ENCODE results near the gene NEIL3. TPM values are rescaled to one million over a fixed set of nuclear protein-coding genes. Genes with fewer than 3 reads are reported as not detected.

Gene NEIL3
- total RNA-seq, 4 donors from 2014 or later: 0.11 to 0.50 TPM; not detected in 2

DNA sequence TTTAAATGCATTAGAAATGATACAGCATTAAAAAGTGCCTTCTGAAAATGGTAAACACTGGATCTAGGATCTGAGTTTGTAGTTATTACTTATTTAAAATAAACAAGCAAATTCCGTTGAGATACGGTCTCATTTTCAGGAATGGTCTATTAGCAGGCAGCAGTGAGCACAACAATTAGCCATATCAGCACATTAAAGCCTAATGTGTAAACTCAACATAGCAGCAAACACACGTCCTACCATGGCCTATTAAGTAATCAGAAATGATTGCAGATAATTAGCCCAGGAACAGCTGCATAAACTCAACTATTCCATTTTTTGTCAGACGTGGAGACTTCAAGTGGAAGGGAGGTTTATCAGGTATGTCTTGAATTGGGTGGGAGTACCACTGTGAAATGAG is 61.8 kb downstream of the NEIL3 start:
- Histone ChIP-seq H3K27ac (replicated peaks in 1 of 4) (no peak overlapping the region), H3K27me3 (no peaks in the 10 kb centered on the region), H3K4me1 (no peaks in the 10 kb centered on the region), H3K4me3 (no peak overlapping the region), H3K36me3 (no peaks in the 10 kb centered on the region), H3K9me3 (peaks cover 0 to 2% (median 0%) of the 10 kb centered on the region in 4 donors)
- WGBS: 79% methylated on average over 4 of the region's 4 CpGs
- TF ChIP-seq POLR2A (IDR thresholded peaks at IDR 0.05; ENCODE audit: low read depth) (no peak), POLR2AphosphoS5 (IDR thresholded peaks at IDR 0.05) (no peak), EP300 (IDR thresholded peaks at IDR 0.05) (no peak)
- TF ChIP-seq, protein P1, sequence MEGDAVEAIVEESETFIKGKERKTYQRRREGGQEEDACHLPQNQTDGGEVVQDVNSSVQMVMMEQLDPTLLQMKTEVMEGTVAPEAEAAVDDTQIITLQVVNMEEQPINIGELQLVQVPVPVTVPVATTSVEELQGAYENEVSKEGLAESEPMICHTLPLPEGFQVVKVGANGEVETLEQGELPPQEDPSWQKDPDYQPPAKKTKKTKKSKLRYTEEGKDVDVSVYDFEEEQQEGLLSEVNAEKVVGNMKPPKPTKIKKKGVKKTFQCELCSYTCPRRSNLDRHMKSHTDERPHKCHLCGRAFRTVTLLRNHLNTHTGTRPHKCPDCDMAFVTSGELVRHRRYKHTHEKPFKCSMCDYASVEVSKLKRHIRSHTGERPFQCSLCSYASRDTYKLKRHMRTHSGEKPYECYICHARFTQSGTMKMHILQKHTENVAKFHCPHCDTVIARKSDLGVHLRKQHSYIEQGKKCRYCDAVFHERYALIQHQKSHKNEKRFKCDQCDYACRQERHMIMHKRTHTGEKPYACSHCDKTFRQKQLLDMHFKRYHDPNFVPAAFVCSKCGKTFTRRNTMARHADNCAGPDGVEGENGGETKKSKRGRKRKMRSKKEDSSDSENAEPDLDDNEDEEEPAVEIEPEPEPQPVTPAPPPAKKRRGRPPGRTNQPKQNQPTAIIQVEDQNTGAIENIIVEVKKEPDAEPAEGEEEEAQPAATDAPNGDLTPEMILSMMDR (IDR thresholded peaks at IDR 0.05): no peak
- intact Hi-C loops (cut with DNase I): no loop called here
- no peak for DNase-seq (ENCODE audit: extremely low spot score)

DNA sequence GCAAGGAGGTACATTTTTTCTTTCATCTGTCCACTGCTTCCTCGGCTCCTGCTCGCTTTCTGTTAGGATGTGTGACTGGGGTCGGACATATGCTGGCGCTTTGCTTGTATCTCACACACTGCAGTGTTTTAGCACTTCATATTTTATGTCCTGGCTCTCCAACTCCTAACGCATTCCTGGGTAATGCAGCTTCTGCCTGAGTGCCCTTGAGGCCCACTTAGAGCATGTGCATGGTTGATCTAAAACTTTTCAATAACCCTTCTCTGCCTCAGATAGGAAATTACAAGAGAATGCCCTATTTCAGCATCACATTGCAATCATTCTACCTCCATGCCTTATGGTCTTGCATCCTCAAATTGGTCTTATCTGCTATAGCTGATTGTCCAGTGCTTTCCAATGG is 65.3 kb downstream of the NEIL3 start:
- no peaks in the 10 kb centered on the region for H3K27me3 ChIP-seq
- no peaks in the 10 kb centered on the region for H3K9me3 ChIP-seq
- TF ChIP-seq POLR2A (IDR thresholded peaks at IDR 0.05; ENCODE audit: low read depth) (no peak), EP300 (IDR thresholded peaks at IDR 0.05) (no peak), POLR2AphosphoS5 (IDR thresholded peaks at IDR 0.05) (no peak)
- TF ChIP-seq, protein P1 (IDR thresholded peaks at IDR 0.05): no peak
- 64% methylated on average over 5 of the region's 5 CpGs for WGBS
- intact Hi-C loops (cut with DNase I): no loop called here
- H3K27ac ChIP-seq (replicated peaks in 1 of 4): no peak overlapping the region
- no peaks in the 10 kb centered on the region for H3K4me1 ChIP-seq
- H3K4me3 ChIP-seq: no peak overlapping the region
- no peak for DNase-seq (ENCODE audit: extremely low spot score)
- no peaks in the 10 kb centered on the region for H3K36me3 ChIP-seq

DNA sequence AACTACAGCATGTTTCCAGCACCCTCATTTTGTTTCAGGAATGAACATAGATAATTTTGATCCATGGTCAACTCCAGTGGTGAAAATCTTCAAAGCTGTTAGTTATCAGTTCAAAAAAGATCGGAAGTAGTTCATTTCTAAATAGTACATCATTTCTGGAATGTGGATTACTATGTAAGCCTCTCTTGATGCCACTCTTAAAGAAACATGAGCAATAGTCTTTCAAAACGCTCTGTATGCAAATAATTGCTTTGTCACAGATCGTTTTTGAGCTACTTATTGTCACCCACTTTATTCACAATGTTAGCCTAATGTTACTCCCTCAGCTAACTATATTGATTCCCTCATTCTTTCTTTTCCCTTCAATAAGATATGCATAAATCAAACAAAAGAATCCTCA is 65.7 kb downstream of the NEIL3 start:
- 61% methylated on average over 3 of the region's 3 CpGs for WGBS
- TF ChIP-seq, protein P1 (IDR thresholded peaks at IDR 0.05): no peak
- TF ChIP-seq POLR2AphosphoS5 (IDR thresholded peaks at IDR 0.05): no peak
- TF ChIP-seq POLR2A (IDR thresholded peaks at IDR 0.05; ENCODE audit: low read depth): no peak

DNA sequence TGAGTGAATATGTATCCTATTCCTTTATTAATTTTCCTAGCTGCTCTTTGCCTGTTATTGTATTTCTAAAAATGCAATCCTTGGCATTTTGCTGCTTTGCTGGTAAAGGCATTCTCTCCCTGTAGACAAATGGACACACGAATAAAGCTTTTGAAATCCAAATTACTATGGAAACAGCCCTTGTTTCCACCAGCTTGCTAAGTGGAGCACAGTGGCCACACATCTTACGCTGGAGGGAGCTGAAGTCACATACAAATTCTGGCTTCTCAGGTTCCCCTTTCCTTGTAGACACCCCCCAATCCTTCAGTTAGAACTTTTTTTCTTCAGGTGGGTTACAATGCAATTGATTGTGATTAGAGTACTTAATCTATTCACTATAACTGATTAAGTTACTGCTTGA is 66.3 kb downstream of the NEIL3 start:
- H3K36me3 ChIP-seq: no peaks in the 10 kb centered on the region
- H3K4me3 ChIP-seq: no peak overlapping the region
- no peaks in the 10 kb centered on the region for H3K27me3 ChIP-seq
- DNase-seq (ENCODE audit: extremely low spot score): no peak
- H3K27ac ChIP-seq (replicated peaks in 1 of 4): no peak overlapping the region
- 77% methylated on average over 2 of the region's 2 CpGs for WGBS
- TF ChIP-seq POLR2A (IDR thresholded peaks at IDR 0.05; ENCODE audit: low read depth): no peak
- TF ChIP-seq EP300 (IDR thresholded peaks at IDR 0.05): no peak
- no peak for TF ChIP-seq POLR2AphosphoS5 (IDR thresholded peaks at IDR 0.05)
- no peaks in the 10 kb centered on the region for H3K9me3 ChIP-seq
- H3K4me1 ChIP-seq: no peaks in the 10 kb centered on the region
- intact Hi-C loops (cut with DNase I): no loop called here

More for the DNA sequence above, 65.7 kb downstream of the NEIL3 start:
- H3K27ac ChIP-seq (replicated peaks in 1 of 4): no peak overlapping the region
- H3K27me3 ChIP-seq: no peaks in the 10 kb centered on the region
- no peaks in the 10 kb centered on the region for H3K36me3 ChIP-seq
- H3K4me1 ChIP-seq: no peaks in the 10 kb centered on the region
- no peaks in the 10 kb centered on the region for H3K9me3 ChIP-seq
- no peak overlapping the region for H3K4me3 ChIP-seq
- intact Hi-C loops (cut with DNase I): no loop called here
- DNase-seq (ENCODE audit: extremely low spot score): no peak

DNA sequence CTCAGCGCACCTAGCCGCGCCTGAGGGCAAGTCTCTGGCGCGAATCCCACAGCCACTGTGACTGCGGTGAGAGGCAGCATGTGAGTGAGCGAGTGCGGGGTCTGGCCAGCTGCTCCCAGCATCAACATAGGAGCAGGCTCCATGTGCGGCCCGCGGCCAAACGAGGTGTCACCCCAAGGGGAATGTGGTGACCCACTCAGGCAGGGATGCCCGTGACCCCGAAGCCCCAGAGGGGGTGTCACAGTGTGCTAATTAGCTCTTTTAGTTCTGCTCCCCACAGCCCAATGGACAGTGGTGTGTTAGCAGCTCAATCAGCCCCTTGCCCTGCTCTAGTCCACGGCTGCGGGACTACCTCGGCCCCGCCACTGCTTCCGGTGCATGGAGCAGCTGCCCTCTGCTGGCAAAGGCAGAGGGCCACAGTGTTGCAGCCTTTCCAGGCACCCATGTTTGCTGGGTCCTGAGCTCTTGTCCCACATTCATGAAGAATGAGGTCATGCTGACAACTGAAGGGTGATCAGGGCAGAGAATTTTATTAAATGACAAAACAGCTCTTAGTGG is 71.1 kb downstream of the NEIL3 start:
- H3K4me1 ChIP-seq: no peaks in the 10 kb centered on the region
- 95% methylated on average over 10 of the region's 19 CpGs for WGBS
- TF ChIP-seq EP300 (IDR thresholded peaks at IDR 0.05): no peak
- TF ChIP-seq, protein P1 (IDR thresholded peaks at IDR 0.05): no peak
- TF ChIP-seq POLR2A (IDR thresholded peaks at IDR 0.05; ENCODE audit: low read depth): no peak
- no peak for TF ChIP-seq POLR2AphosphoS5 (IDR thresholded peaks at IDR 0.05)
- no peaks in the 10 kb centered on the region for H3K9me3 ChIP-seq
- no peaks in the 10 kb centered on the region for H3K27me3 ChIP-seq
- H3K27ac ChIP-seq (replicated peaks in 1 of 4): no peak overlapping the region
- no peak for DNase-seq (ENCODE audit: extremely low spot score)
- no peaks in the 10 kb centered on the region for H3K36me3 ChIP-seq
- intact Hi-C loops (cut with DNase I): no loop called here
- no peak overlapping the region for H3K4me3 ChIP-seq

Measured in esophagus muscularis mucosa (tissue), 4 donors.